Keratinocyte (primary cell): ENCODE data around the gene MED14. TPM values are rescaled to one million over a fixed set of nuclear protein-coding genes. Genes with fewer than 3 reads are reported as not detected.

ENCODE experiments used
- DNase-seq: peaks from one replicate; pipeline ENCODE4 v3.0.0-alpha.2; 2011; ENCODE audit warnings: low read depth, missing footprints, low spot score
- FAIRE-seq: peaks from 2 replicates; lab custom pipeline; 2011; peaks lifted over from hg19 to GRCh38; lab: Jason Lieb, UNC
- H2AFZ ChIP-seq: 2 replicates; pipeline ENCODE4 v1.6.0; 2012; ENCODE audit warnings: low read length, control low read depth, inconsistent platforms; ENCODE audit not compliant: control insufficient read depth
- H3K27ac ChIP-seq: 2 replicates; pipeline ENCODE4 v1.5.1; 2011; ENCODE audit warnings: low read length; ENCODE audit not compliant: control insufficient read depth, insufficient read depth
- H3K27me3 ChIP-seq: 3 replicates; pipeline ENCODE4 v1.6.0; 2011; ENCODE audit warnings: low read length; ENCODE audit not compliant: control insufficient read depth, insufficient read depth; ENCODE audit errors: extremely low read depth
- H3K36me3 ChIP-seq, 2 experiments: 2 replicates in 1 of 2; 3 replicates in 1 of 2; pipeline ENCODE4 v1.5.1; 2011; ENCODE audit warnings: low read length in 2 of 2, mild to moderate bottlenecking in 1 of 2; ENCODE audit not compliant: control insufficient read depth in 2 of 2, insufficient read depth in 2 of 2; ENCODE audit errors: extremely low read depth in 1 of 2
- H3K4me1 ChIP-seq: 3 replicates; pipeline ENCODE4 v1.5.1; 2011; ENCODE audit warnings: low read length; ENCODE audit not compliant: control insufficient read depth, insufficient read depth; ENCODE audit errors: extremely low read depth
- H3K4me2 ChIP-seq: 3 replicates; pipeline ENCODE4 v1.6.0; 2011; ENCODE audit warnings: low read depth, low read length; ENCODE audit not compliant: control insufficient read depth, insufficient read depth; ENCODE audit errors: extremely low read depth
- H3K4me3 ChIP-seq, 3 experiments: fragments of 200-600 bp in 1 of 3; sonication (generic) in 1 of 3; 2 replicates in 2 of 3; 3 replicates in 1 of 3; pipeline ENCODE4 v1.5.1; 2011 to 2016; ENCODE audit warnings: low read length in 3 of 3, mild to moderate bottlenecking in 3 of 3, control low read depth in 2 of 3, inconsistent platforms in 1 of 3, low read depth in 1 of 3, mixed read lengths in 1 of 3, mixed run types in 1 of 3, moderate library complexity in 1 of 3; ENCODE audit not compliant: control insufficient read depth in 2 of 3, insufficient read depth in 2 of 3; ENCODE audit errors: extremely low read depth in 1 of 3
- H3K79me2 ChIP-seq: 2 replicates; pipeline ENCODE4 v1.6.0; 2012; ENCODE audit warnings: low read length; ENCODE audit not compliant: control insufficient read depth, insufficient read depth
- H3K9ac ChIP-seq: 3 replicates; pipeline ENCODE4 v1.6.0; 2011; ENCODE audit warnings: low read length; ENCODE audit not compliant: control insufficient read depth, insufficient read depth; ENCODE audit errors: extremely low read depth
- H3K9me1 ChIP-seq: 3 replicates; pipeline ENCODE4 v1.6.0; 2011; ENCODE audit warnings: low read length; ENCODE audit not compliant: control insufficient read depth, insufficient read depth; ENCODE audit errors: extremely low read depth
- H3K9me3 ChIP-seq: 2 replicates; pipeline ENCODE4 v1.5.1; 2012; ENCODE audit warnings: low read depth, low read length; ENCODE audit not compliant: control insufficient read depth
- H4K20me1 ChIP-seq: 3 replicates; pipeline ENCODE4 v1.6.0; 2011; ENCODE audit warnings: low read length; ENCODE audit not compliant: control insufficient read depth, insufficient read depth; ENCODE audit errors: extremely low read depth
- CTCF ChIP-seq, 3 experiments: IDR thresholded peaks in 1 of 3; conservative IDR thresholded peaks in 1 of 3; optimal IDR thresholded peaks in 1 of 3; 2 replicates in 2 of 3; 3 replicates in 1 of 3; pipeline versions ENCODE3 to v1.5.1; 2011; ENCODE audit warnings: low read length in 3 of 3, mild to moderate bottlenecking in 3 of 3, moderate library complexity in 2 of 3, control low read depth in 1 of 3, inconsistent platforms in 1 of 3; ENCODE audit not compliant: insufficient read depth in 2 of 3; ENCODE audit errors: extremely low read depth in 1 of 3
- EZH2 ChIP-seq: IDR thresholded peaks from one replicate; pipeline ENCODE4 v1.6.1; 2012; ENCODE audit warnings: inconsistent platforms, mild to moderate bottlenecking, low read length, moderate library complexity
- dilution Hi-C: fragments of 300-500 bp; cut with MboI; formaldehyde crosslinking; loops from one replicate; pipeline ENCODE4 v1.7.0; 2020; ENCODE audit warnings: low sequenced_read_pairs; ENCODE audit not compliant: extremely low pct_ligation_motif_present
- polyA plus RNA-seq, 5 experiments: library from polyadenylated mRNA; depleted of rRNA in 3 of 5; stranded (reverse) in 3 of 5; stranded (forward) in 1 of 5; unstranded in 1 of 5; fragments of >200 nt; gene quantifications; 1 replicate in 1 of 5; 2 replicates in 3 of 5; 3 replicates in 1 of 5; pipeline versions ENCODE4 v1.2.1 to v1.2.3, GENCODE V29; 2011 to 2012; ENCODE audit warnings: missing spikeins in 2 of 5, low read depth in 1 of 5, low replicate concordance in 1 of 5

MED14 gene
- polyA plus RNA-seq, 1 donor (not counting 4 experiments of a cell fraction or from before 2014, with no cell fraction given), result 25.9 TPM

- H4K20me1 ChIP-seq, result no peaks in the 10 kb centered on the region
- FAIRE-seq (peak; percentile 41), DNase-seq (no peak)
- H3K9me3 ChIP-seq, result no peaks in the 10 kb centered on the region
- peaks cover 12% of the 10 kb centered on the region for H3K4me1 ChIP-seq
- no peak overlapping the region for H3K9ac ChIP-seq
- dilution Hi-C loops, result no loop called here
- no peaks in the 10 kb centered on the region for H3K9me1 ChIP-seq
- H3K79me2 ChIP-seq, result peaks cover 31% of the 10 kb centered on the region
- peaks cover 0 to 4% of the 10 kb centered on the region in 2 experiments for H3K36me3 ChIP-seq
- H3K4me2 ChIP-seq, result no peak overlapping the region
- no peaks in the 10 kb centered on the region for H3K27me3 ChIP-seq
- no peak overlapping the region for H3K27ac ChIP-seq
- H3K4me3 ChIP-seq, result no peak overlapping the region
- no peak overlapping the region for H2AFZ ChIP-seq
- TF ChIP-seq CTCF (optimal IDR thresholded peaks at IDR 0.05 in 1 of 3, IDR thresholded peaks at IDR 0.05 in 1 of 3, conservative IDR thresholded peaks at IDR 0.05 in 1 of 3; ENCODE audit: extremely low read depth in 1 of 3, insufficient read depth in 2 of 3, low read length in 3 of 3) (no peak), EZH2 (no peak)
Observed at GRCh38 chrX:40719218-40719617, 16.1 kb downstream of the MED14 start.

GRCh38 chrX:40709395-40709794 lies 25.9 kb downstream of the MED14 start:
- DNase-seq, result no peak
- dilution Hi-C loops, result no loop called here
- Histone ChIP-seq H3K9me3 (no peaks in the 10 kb centered on the region), H2AFZ (no peak overlapping the region), H3K79me2 (no peaks in the 10 kb centered on the region), H3K27ac (no peak overlapping the region), H3K4me1 (no peaks in the 10 kb centered on the region), H3K9ac (no peak overlapping the region), H3K27me3 (no peaks in the 10 kb centered on the region), H4K20me1 (no peaks in the 10 kb centered on the region), H3K4me2 (no peak overlapping the region), H3K9me1 (no peaks in the 10 kb centered on the region), H3K4me3 (no peak overlapping the region), H3K36me3 (peaks cover 4 to 7% of the 10 kb centered on the region in 2 experiments)
- no peak for FAIRE-seq
- TF ChIP-seq CTCF (optimal IDR thresholded peaks at IDR 0.05 in 1 of 3, IDR thresholded peaks at IDR 0.05 in 1 of 3, conservative IDR thresholded peaks at IDR 0.05 in 1 of 3; ENCODE audit: extremely low read depth in 1 of 3, insufficient read depth in 2 of 3, low read length in 3 of 3) (no peak), EZH2 (no peak)
